Measurements from ENCODE around the gene CLEC4M.

DNA sequence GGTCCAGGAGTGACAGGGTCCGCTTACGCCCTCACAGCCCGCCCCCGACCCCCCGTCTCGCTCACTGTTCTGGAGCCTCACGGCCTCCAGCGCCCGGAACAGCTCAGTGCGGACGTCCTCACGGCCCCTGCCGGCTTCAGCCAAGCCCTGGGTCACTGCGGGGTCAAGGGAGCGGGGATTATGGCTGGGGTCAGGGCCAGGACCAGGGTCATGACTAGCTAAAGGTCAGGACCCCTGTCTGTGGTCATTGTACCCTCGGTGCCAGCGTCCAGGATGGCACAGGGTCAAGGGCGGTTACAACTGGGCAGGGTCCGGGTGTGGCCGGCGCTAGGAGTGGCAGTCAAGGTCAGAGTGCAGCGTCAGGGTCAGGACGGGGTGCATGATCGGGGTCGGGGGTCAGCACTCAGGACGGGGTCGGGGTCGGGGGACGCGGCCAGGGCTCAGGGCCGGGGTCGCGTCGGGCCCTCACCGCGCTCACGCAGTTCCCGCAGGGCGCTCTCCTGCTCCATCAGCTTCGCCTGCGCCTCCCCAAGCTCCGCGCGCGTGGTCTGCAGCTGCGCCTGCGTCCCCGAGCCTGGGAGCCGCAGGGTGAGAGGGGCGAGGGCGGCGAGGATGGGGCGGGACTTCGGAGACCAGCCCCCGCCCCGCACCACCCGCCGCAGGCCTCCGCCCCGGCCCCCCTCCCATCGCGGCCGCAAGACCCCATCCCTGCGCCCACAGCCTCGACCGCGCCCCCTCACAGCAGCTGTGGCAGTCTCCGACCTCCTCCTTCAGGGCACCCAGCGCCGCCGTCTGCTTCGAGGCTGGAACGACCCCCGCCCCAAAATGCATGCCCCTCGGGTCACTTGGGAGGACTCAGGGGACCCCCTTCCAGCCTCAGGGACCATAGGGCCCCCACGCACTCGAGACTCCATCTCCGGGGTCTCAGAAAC, 32.5 kb upstream of the CLEC4M start:
- TF ChIP-seq, protein P1, sequence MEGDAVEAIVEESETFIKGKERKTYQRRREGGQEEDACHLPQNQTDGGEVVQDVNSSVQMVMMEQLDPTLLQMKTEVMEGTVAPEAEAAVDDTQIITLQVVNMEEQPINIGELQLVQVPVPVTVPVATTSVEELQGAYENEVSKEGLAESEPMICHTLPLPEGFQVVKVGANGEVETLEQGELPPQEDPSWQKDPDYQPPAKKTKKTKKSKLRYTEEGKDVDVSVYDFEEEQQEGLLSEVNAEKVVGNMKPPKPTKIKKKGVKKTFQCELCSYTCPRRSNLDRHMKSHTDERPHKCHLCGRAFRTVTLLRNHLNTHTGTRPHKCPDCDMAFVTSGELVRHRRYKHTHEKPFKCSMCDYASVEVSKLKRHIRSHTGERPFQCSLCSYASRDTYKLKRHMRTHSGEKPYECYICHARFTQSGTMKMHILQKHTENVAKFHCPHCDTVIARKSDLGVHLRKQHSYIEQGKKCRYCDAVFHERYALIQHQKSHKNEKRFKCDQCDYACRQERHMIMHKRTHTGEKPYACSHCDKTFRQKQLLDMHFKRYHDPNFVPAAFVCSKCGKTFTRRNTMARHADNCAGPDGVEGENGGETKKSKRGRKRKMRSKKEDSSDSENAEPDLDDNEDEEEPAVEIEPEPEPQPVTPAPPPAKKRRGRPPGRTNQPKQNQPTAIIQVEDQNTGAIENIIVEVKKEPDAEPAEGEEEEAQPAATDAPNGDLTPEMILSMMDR (IDR thresholded peaks at IDR 0.05) = no peak
- TF ChIP-seq POLR2A (IDR thresholded peaks at IDR 0.05) = no peak

Data from ovary (tissue), 3 donors.